ENCODE results near the gene NACA2. TPM values are rescaled to one million over a fixed set of nuclear protein-coding genes. Genes with fewer than 3 reads are reported as not detected.

The NACA2 gene
- total RNA-seq, 1 experiment from 2014 or later = not detected

- TF ChIP-seq POLR2AphosphoS5 (IDR thresholded peaks at IDR 0.05; ENCODE audit: low read depth, low read length) (no peak), YY1 (IDR thresholded peaks at IDR 0.05; ENCODE audit: extremely low read depth, insufficient replicate concordance, low read depth, low read length) (no peak), JUND (IDR thresholded peaks at IDR 0.05) (no peak), SIN3A (IDR thresholded peaks at IDR 0.05; ENCODE audit: low read depth) (no peak), CBX3 (IDR thresholded peaks at IDR 0.05; ENCODE audit: low read depth) (no peak), CTCF (IDR thresholded peaks at IDR 0.05 in 2 of 3, conservative IDR thresholded peaks at IDR 0.05 in 1 of 3; ENCODE audit: borderline replicate concordance in 1 of 3, insufficient read depth in 1 of 3, low read depth in 2 of 3, low read length in 2 of 3) (no peak), SRF (IDR thresholded peaks at IDR 0.05; ENCODE audit: low read depth) (no peak), POLR2A (IDR thresholded peaks at IDR 0.05; ENCODE audit: borderline replicate concordance, extremely low read depth, insufficient read depth, insufficient read length) (no peak), CEBPB (IDR thresholded peaks at IDR 0.05; ENCODE audit: low read depth) (no peak), ZNF274 (IDR thresholded peaks at IDR 0.05; ENCODE audit: low read depth, low read length) (no peak), SP1 (IDR thresholded peaks at IDR 0.05; ENCODE audit: low read depth) (no peak), ZFX (IDR thresholded peaks at IDR 0.05) (no peak), ELF1 (IDR thresholded peaks at IDR 0.05; ENCODE audit: borderline replicate concordance, low read depth) (no peak), EZH2 (IDR thresholded peaks at IDR 0.05) (no peak), EZH2phosphoT487 (IDR thresholded peaks at IDR 0.05; ENCODE audit: borderline replicate concordance) (no peak)
- TF ChIP-seq, protein P1, sequence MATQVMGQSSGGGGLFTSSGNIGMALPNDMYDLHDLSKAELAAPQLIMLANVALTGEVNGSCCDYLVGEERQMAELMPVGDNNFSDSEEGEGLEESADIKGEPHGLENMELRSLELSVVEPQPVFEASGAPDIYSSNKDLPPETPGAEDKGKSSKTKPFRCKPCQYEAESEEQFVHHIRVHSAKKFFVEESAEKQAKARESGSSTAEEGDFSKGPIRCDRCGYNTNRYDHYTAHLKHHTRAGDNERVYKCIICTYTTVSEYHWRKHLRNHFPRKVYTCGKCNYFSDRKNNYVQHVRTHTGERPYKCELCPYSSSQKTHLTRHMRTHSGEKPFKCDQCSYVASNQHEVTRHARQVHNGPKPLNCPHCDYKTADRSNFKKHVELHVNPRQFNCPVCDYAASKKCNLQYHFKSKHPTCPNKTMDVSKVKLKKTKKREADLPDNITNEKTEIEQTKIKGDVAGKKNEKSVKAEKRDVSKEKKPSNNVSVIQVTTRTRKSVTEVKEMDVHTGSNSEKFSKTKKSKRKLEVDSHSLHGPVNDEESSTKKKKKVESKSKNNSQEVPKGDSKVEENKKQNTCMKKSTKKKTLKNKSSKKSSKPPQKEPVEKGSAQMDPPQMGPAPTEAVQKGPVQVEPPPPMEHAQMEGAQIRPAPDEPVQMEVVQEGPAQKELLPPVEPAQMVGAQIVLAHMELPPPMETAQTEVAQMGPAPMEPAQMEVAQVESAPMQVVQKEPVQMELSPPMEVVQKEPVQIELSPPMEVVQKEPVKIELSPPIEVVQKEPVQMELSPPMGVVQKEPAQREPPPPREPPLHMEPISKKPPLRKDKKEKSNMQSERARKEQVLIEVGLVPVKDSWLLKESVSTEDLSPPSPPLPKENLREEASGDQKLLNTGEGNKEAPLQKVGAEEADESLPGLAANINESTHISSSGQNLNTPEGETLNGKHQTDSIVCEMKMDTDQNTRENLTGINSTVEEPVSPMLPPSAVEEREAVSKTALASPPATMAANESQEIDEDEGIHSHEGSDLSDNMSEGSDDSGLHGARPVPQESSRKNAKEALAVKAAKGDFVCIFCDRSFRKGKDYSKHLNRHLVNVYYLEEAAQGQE (IDR thresholded peaks at IDR 0.05; ENCODE audit: low read depth) = no peak
- TF ChIP-seq, protein P2, sequence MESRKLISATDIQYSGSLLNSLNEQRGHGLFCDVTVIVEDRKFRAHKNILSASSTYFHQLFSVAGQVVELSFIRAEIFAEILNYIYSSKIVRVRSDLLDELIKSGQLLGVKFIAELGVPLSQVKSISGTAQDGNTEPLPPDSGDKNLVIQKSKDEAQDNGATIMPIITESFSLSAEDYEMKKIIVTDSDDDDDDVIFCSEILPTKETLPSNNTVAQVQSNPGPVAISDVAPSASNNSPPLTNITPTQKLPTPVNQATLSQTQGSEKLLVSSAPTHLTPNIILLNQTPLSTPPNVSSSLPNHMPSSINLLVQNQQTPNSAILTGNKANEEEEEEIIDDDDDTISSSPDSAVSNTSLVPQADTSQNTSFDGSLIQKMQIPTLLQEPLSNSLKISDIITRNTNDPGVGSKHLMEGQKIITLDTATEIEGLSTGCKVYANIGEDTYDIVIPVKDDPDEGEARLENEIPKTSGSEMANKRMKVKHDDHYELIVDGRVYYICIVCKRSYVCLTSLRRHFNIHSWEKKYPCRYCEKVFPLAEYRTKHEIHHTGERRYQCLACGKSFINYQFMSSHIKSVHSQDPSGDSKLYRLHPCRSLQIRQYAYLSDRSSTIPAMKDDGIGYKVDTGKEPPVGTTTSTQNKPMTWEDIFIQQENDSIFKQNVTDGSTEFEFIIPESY (IDR thresholded peaks at IDR 0.05; ENCODE audit: extremely low read depth, insufficient replicate concordance, low read length) = no peak
- TF ChIP-seq, protein P3, sequence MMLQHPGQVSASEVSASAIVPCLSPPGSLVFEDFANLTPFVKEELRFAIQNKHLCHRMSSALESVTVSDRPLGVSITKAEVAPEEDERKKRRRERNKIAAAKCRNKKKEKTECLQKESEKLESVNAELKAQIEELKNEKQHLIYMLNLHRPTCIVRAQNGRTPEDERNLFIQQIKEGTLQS (IDR thresholded peaks at IDR 0.05) = no peak
- Histone ChIP-seq H3K36me3 (ENCODE audit: control insufficient read depth in 1 of 2, insufficient read depth in 2 of 2, low read length in 2 of 2) (no peaks in the 10 kb centered on the region), H2AFZ (ENCODE audit: low read depth, low read length, poor library complexity, severe bottlenecking) (peak overlapping the region; percentile 51), H3K79me2 (ENCODE audit: insufficient read depth, low read length) (no peaks in the 10 kb centered on the region), H3K9me3 (ENCODE audit: control insufficient read depth in 1 of 2, insufficient read depth in 1 of 2, low read depth in 1 of 2, low read length in 2 of 2) (no peaks in the 10 kb centered on the region; a peak in 1 of 4 replicates), H3K27me3 (ENCODE audit: insufficient read depth, low read length) (no peaks in the 10 kb centered on the region), H3K4me3 (replicated peaks in 1 of 2; ENCODE audit: low read depth in 1 of 2, low read length in 2 of 2) (no peak overlapping the region), H4K20me1 (ENCODE audit: insufficient read depth) (no peaks in the 10 kb centered on the region), H3K27ac (ENCODE audit: low read depth, low read length) (no peak overlapping the region), H3K4me1 (ENCODE audit: control insufficient read depth in 1 of 2, insufficient read depth in 2 of 2, low read length in 2 of 2) (peaks cover 12 to 13% of the 10 kb centered on the region in 2 experiments; a peak in 3 of 4 replicates), H3K4me2 (ENCODE audit: low read length) (no peak overlapping the region), H3K9me2 (ENCODE audit: insufficient read depth) (no peaks in the 10 kb centered on the region; the same call in 1 of the 2 replicates), H3K9ac (ENCODE audit: low read length) (no peak overlapping the region)
- intact Hi-C loops (cut with micrococcal nuclease) = no loop called here
- CTCF ChIA-PET = no interaction called here
- ATAC-seq (no peak), DNase-seq (ENCODE audit: low read depth, low spot score) (no peak)
- RAD21 ChIA-PET (ENCODE audit: low non-redundant PET in 1 of 2, low total read pairs in 2 of 2, uncharacterized antibody in 2 of 2, unreplicated experiment in 2 of 2) = no interaction called here
- POLR2A ChIA-PET = no interaction called here
- BruUV-seq (replicated peaks) = no TSS peak
Measured at GRCh38 chr17:61547113-61547512, 43.9 kb downstream of the NACA2 start.
